K562 (cell line): ENCODE results near the gene RNGTT. TPM values are rescaled to one million over a fixed set of nuclear protein-coding genes. Genes with fewer than 3 reads are reported as not detected.

ENCODE experiments used
- ATAC-seq: fragments of 200-7000 bp; cut with Tn5 transposase; 3 replicates; pipeline ENCODE4 v1.9.1; 2020; ENCODE audit warnings: moderate library complexity
- BruUV-seq: library from RNA; stranded (reverse); fragments of 400-500 nt; replicated peaks from 2 replicates; lab custom pipeline; 2021; lab: Mats Ljungman, UMichigan
- CTCF ChIA-PET: fragments of 300-600 bp; formaldehyde crosslinking; extraction: SDS; loops from one replicate; lab custom pipeline; 2021; ENCODE audit warnings: low intra/inter-chr PET ratio; lab: Yijun Ruan, JAX
- POLR2A ChIA-PET: fragments of 300-600, 350-650 bp; sonication (Branson Sonifier 250); formaldehyde crosslinking; extraction: SDS; loops from one replicate; lab custom pipeline; 2021; ENCODE audit warnings: antibody characterized with exemption, inconsistent platforms; lab: Yijun Ruan, JAX
- DNase-seq, 4 experiments: peaks; one replicate each; pipeline versions ENCODE4 v3.0.0 to v3.0.0-alpha.2; 2011 to 2018; ENCODE audit warnings: low spot score in 3 of 4, mixed read lengths in 3 of 4; ENCODE audit errors: extremely low read depth in 1 of 4
- FAIRE-seq: peaks from 2 replicates; lab custom pipeline; 2011; peaks lifted over from hg19 to GRCh38; lab: Jason Lieb, UNC
- H2AFZ ChIP-seq: 2 replicates; pipeline ENCODE4 v1.6.0; 2011; ENCODE audit warnings: low read depth, low read length, control low read depth, inconsistent platforms
- H3K27ac ChIP-seq: fragments of 200-600 bp; 3 replicates; pipeline ENCODE4 v1.8.0; 2011; ENCODE audit warnings: low read depth, mild to moderate bottlenecking, control low read depth, inconsistent platforms, low read length, moderate library complexity, mixed read lengths; ENCODE audit errors: extremely low read depth
- H3K27me3 ChIP-seq, 2 experiments: fragments of 300-600 bp in 1 of 2; 2 replicates in 1 of 2; 3 replicates in 1 of 2; pipeline versions ENCODE4 v1.6.0 to v1.8.0; 2011; ENCODE audit warnings: inconsistent platforms in 2 of 2, low read length in 2 of 2, mild to moderate bottlenecking in 1 of 2, mixed read lengths in 1 of 2, moderate library complexity in 1 of 2; ENCODE audit not compliant: control insufficient read depth in 2 of 2, insufficient read depth in 2 of 2
- H3K36me3 ChIP-seq: fragments of 300-600 bp; 3 replicates; pipeline ENCODE4 v1.8.0; 2011; ENCODE audit warnings: mild to moderate bottlenecking, low read length, inconsistent platforms; ENCODE audit not compliant: control insufficient read depth, insufficient read depth
- H3K4me1 ChIP-seq, 2 experiments: fragments of 200-600 bp in 1 of 2; replicated peaks in 1 of 2; 2 replicates in 1 of 2; 3 replicates in 1 of 2; pipeline versions ENCODE4 v1.5.1 to v1.8.0; 2011; ENCODE audit warnings: inconsistent platforms in 2 of 2, low read length in 2 of 2, mild to moderate bottlenecking in 1 of 2, mixed read lengths in 1 of 2, moderate library complexity in 1 of 2; ENCODE audit not compliant: control insufficient read depth in 2 of 2, insufficient read depth in 2 of 2
- H3K4me2 ChIP-seq: 2 replicates; pipeline ENCODE4 v1.6.1; 2011; ENCODE audit warnings: low read length, control low read depth, inconsistent platforms, mixed read lengths; ENCODE audit not compliant: insufficient read depth
- H3K4me3 ChIP-seq: fragments of 200-600 bp; sonication (generic), shearing (Covaris generic); 2 replicates; pipeline ENCODE4 v1.5.1; 2016; ENCODE audit warnings: control low read depth, inconsistent platforms
- H3K79me2 ChIP-seq: fragments of 200-600 bp; 3 replicates; pipeline ENCODE4 v1.8.0; 2011; ENCODE audit warnings: low read length, inconsistent platforms; ENCODE audit not compliant: control insufficient read depth, insufficient read depth
- H3K9ac ChIP-seq, 2 experiments: 2 replicates each; pipeline versions ENCODE4 v1.6.0 to v1.6.1; 2011; ENCODE audit warnings: low read depth in 2 of 2, low read length in 2 of 2, control low read depth in 1 of 2, inconsistent platforms in 1 of 2, mild to moderate bottlenecking in 1 of 2, mixed read lengths in 1 of 2; ENCODE audit not compliant: insufficient read depth in 1 of 2
- H3K9me1 ChIP-seq: one replicate; pipeline ENCODE4 v1.6.0; 2011; ENCODE audit warnings: inconsistent platforms, mild to moderate bottlenecking, low read length, moderate library complexity; ENCODE audit not compliant: control insufficient read depth, insufficient read depth
- H3K9me3 ChIP-seq: replicated peaks from 2 replicates; pipeline ENCODE4 v1.5.1; 2011; ENCODE audit warnings: low read depth, low read length, inconsistent platforms; ENCODE audit not compliant: control insufficient read depth, insufficient read depth
- H4K20me1 ChIP-seq: replicated peaks from 2 replicates; pipeline ENCODE4 v1.6.1; 2011; ENCODE audit warnings: low read length, inconsistent platforms, mixed read lengths; ENCODE audit not compliant: control insufficient read depth, insufficient read depth
- NFIC ChIP-seq: fragments of 450-650 bp; IDR thresholded peaks from 2 replicates; pipeline ENCODE4 v1.6.1; 2017; ENCODE audit warnings: mild to moderate bottlenecking, inconsistent platforms
- SREBF2 ChIP-seq: sonication (generic); formaldehyde crosslinking; IDR thresholded peaks from 2 replicates; pipeline ENCODE4 v1.4.0; 2020; ENCODE audit warnings: mild to moderate bottlenecking, missing genetic modification reagents
- WGBS: fragments of 100-300 bp; shearing (Covaris generic); methylation state at CpG from one replicate; pipeline ENCODE4 v1.1.6; 2016; ENCODE audit warnings: low coverage, mixed read lengths; ENCODE audit not compliant: insufficient coverage; ENCODE audit errors: missing lambda C conversion rate; 5-methylcytosine and 5-hydroxymethylcytosine counted together
- in situ Hi-C: fragments of 300-500 bp; cut with MboI; formaldehyde crosslinking; loops from 4 replicates; pipeline ENCODE4 v1.15.0; 2018; ENCODE audit warnings: inconsistent platforms, mixed read lengths
- intact Hi-C: fragments of 100-400 bp; cut with micrococcal nuclease; formaldehyde crosslinking; loops from 2 replicates; pipeline ENCODE4 v1.14.2; 2022
- polyA plus RNA-seq, 8 experiments: library from polyadenylated mRNA; depleted of rRNA in 4 of 8; stranded (reverse) in 5 of 8; unstranded in 3 of 8; fragments of >200 nt; fragmentation: Nextera tagmentation in 2 of 8; fragmentation: Illumina TruSeq in 1 of 8; extraction: Ambion mirVana in 2 of 8; extraction: Trizol in 1 of 8; gene quantifications; 2 replicates each; pipeline versions ENCODE4 v1.2.1 to v1.2.3, GENCODE V29; 2011 to 2014; ENCODE audit warnings: inconsistent platforms in 1 of 8, missing spikeins in 1 of 8
- total RNA-seq, 7 experiments: library from RNA; depleted of rRNA in 6 of 7; stranded (reverse); fragments of >200 nt in 6 of 7; fragmentation: Illumina TruSeq in 2 of 7; extraction: Trizol in 2 of 7; gene quantifications; 2 replicates each; pipeline versions ENCODE4 v1.2.1 to v1.2.3, GENCODE V29; 2011 to 2021; ENCODE audit warnings: low replicate concordance in 1 of 7
- TF ChIP-seq, protein P1 (sequence below): fragments of 450-650 bp; IDR thresholded peaks from 2 replicates; pipeline ENCODE4 v1.6.1; 2018; ENCODE audit warnings: mild to moderate bottlenecking, low read depth; ENCODE audit not compliant: partially characterized antibody
- TF ChIP-seq, protein P2 (sequence below): sonication (generic); IDR thresholded peaks from 2 replicates; pipeline ENCODE4 v1.6.1; 2016

RNGTT gene
- total and polyA plus RNA-seq, 9 of the 15 experiments (the other 6 are each of a cell fraction or from before 2014, with no cell fraction given), result 6.1 to 31.7 (median 19.5) TPM

DNA sequence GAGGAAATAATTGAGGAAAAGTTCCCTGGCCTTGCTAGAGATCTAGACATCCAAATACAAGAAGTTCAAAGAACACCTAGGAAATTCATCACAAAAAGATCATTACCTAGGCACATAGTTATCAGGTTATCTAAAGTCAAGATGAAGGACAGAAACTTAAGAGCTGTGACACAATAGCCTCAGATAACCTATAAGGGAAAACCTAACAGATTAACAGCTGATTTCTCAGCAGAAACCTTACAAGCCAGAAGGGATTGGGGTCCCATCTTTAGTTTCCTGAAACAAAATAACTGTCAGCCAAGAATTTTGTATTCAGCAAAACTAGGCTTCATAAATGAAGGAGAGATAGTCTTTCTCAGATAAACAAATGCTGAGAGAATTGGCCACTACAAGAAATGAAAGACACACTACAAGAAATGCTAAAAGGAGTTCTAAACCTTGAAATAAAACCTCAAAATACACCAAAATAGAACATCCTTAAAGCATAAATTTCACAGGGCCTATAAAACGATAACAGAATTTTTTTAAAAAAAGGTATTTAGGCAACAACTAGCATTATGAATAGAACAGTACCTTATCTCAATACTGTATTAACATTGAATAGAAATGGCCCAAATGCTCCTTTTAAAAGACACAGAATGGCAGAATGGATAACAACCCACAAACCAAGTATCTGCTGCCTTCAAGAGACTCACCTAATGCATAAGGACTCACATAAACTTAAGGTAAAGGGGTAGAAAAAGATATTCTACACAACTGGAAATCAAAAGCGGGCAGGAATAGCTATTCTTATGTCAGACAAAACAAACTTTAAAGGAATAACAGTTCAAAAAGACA lies 9.7 kb downstream of the RNGTT start (continued):
- TF ChIP-seq, protein P1, sequence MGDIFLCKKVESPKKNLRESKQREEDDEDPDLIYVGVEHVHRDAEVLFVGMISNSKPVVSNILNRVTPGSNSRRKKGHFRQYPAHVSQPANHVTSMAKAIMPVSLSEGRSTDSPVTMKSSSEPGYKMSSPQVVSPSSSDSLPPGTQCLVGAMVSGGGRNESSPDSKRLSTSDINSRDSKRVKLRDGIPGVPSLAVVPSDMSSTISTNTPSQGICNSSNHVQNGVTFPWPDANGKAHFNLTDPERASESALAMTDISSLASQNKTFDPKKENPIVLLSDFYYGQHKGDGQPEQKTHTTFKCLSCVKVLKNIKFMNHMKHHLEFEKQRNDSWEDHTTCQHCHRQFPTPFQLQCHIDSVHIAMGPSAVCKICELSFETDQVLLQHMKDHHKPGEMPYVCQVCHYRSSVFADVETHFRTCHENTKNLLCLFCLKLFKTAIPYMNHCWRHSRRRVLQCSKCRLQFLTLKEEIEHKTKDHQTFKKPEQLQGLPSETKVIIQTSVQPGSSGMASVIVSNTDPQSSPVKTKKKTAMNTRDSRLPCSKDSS, result peak; percentile 22

DNA sequence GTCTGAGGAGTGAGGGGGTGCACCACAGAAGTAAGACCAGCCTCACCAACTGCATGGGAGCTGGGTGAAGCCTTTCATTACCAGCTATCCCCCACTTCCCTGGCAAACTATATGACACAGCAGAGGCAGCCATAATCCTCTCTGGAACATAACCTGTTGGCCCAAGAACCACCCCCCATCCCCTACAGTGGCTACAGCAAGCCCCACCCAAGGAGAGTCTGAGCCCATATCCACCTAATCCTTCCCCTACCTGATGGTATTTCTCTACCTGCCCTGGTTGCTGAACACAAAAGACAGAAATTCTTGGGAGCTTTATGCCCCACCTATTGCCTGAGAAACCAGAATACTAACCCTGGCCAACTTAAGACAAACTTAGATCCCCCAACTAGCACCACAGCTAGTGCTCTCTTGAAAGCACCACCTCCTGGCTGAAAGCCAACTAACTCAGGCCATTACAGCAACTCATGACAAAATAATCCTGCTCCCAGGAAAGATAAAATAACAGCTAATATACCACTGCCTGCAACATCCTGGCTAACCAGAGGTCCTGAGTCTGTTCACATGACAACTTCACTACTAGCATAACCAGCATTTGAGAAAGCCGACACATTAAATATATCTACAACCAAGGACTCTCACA lies 11.2 kb downstream of the RNGTT start:
- Histone ChIP-seq H3K4me3 (no peak overlapping the region), H3K36me3 (no peaks in the 10 kb centered on the region), H3K27ac (no peak overlapping the region), H3K9me1 (no peaks in the 10 kb centered on the region), H2AFZ (no peak overlapping the region), H3K9me3 (no peaks in the 10 kb centered on the region; the same call in none of the 2 replicates), H3K4me2 (no peak overlapping the region), H3K9ac (no peak overlapping the region), H3K27me3 (no peaks in the 10 kb centered on the region), H3K79me2 (peaks cover 74% of the 10 kb centered on the region), H4K20me1 (no peaks in the 10 kb centered on the region), H3K4me1 (peaks cover 0 to 3% of the 10 kb centered on the region in 2 experiments; a peak in 2 of 5 replicates)
- DNase-seq, result peak in 1 of 4 experiments; percentile 70
- in situ Hi-C loops, result no loop called here
- 67% methylated on average over 1 of the region's 1 CpG for WGBS
- CTCF ChIA-PET, result no interaction called here
- no peak for FAIRE-seq
- intact Hi-C loops, result no loop called here
- peak; percentile 79 for ATAC-seq
- TF ChIP-seq SREBF2 (CRISPR knock-in tag), result no peak
- TF ChIP-seq NFIC, result peak; percentile 92
- TF ChIP-seq, protein P2, sequence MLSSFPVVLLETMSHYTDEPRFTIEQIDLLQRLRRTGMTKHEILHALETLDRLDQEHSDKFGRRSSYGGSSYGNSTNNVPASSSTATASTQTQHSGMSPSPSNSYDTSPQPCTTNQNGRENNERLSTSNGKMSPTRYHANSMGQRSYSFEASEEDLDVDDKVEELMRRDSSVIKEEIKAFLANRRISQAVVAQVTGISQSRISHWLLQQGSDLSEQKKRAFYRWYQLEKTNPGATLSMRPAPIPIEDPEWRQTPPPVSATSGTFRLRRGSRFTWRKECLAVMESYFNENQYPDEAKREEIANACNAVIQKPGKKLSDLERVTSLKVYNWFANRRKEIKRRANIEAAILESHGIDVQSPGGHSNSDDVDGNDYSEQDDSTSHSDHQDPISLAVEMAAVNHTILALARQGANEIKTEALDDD, result peak; percentile 43; the same call in 1 of the 2 replicates
- no TSS peak for BruUV-seq
- POLR2A ChIA-PET, result interaction anchor here (1.1 to 2.3 kb wide), 4 partner anchors 10 to 84 kb away, joined by 3 to 10 read pairs (median 4); partner anchors contain the start of gene RNGTT
